Stimulated activated naive CD8-positive, alpha-beta T cell treated with anti-CD3 and anti-CD28 coated beads, Interleukin-15, amount 100 ng/mL, for 72 hours (primary cell): Measurements from ENCODE around the gene IL12A.

Experiments used
- ATAC-seq: fragments of 150-1000 bp; cut with Tn5 transposase; 2 replicates; pipeline ENCODE4 v1.10.0; 2021; ENCODE audit warnings: mild to moderate bottlenecking, moderate library complexity
- DNase-seq, 2 donors: peaks; one replicate each; pipeline ENCODE4 v3.0.0; 2021 to 2022
- H3K27ac Mint-ChIP-seq, 2 donors: one replicate each; pipeline ENCODE4 v1.8.0; 2022; ENCODE audit warnings: mild to moderate bottlenecking in 2 of 2, mixed read lengths in 2 of 2, moderate library complexity in 2 of 2
- H3K27me3 Mint-ChIP-seq: one replicate; pipeline ENCODE4 v1.8.0; 2022; ENCODE audit warnings: mixed read lengths
- H3K4me1 Mint-ChIP-seq: one replicate; pipeline ENCODE4 v1.8.0; 2022; ENCODE audit warnings: mild to moderate bottlenecking, mixed read lengths
- H3K4me3 Mint-ChIP-seq, 2 donors: one replicate each; pipeline ENCODE4 v1.8.0; 2022; ENCODE audit warnings: mild to moderate bottlenecking in 2 of 2, mixed read lengths in 2 of 2, moderate library complexity in 1 of 2
- H3K9me3 Mint-ChIP-seq, 2 donors: one replicate each; pipeline ENCODE4 v1.8.0; 2022; ENCODE audit warnings: mixed read lengths in 2 of 2

The IL12A gene

DNA sequence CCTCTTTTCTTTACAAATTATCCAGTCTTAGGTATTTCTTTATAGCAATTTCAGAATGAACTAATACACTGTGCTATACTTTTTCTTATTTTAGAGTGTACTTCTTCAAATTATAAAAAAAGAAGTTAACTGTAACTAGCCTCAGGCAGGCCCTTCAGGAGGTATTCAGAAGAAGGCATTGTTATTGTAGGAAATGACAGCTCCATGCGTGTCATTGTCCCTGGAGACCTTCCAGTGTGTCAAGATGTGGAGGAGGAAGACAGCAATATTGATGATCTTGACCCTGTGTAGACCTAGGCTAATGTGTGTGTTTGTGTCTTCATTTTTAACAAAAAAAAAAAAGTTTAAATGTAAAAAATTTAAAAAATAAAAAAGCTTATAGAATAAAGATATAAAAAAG, 55.5 kb downstream of the IL12A start:
- ATAC-seq = no peak
- H3K27ac Mint-ChIP-seq = no peak overlapping the region

More for the DNA sequence above, 55.5 kb downstream of the IL12A start:
- Mint-ChIP-seq H3K4me3 (no peak overlapping the region), H3K4me1 (peaks cover 1% of the 10 kb centered on the region), H3K9me3 (peaks cover 16 to 22% of the 10 kb centered on the region in 2 donors), H3K27me3 (peaks cover 27% of the 10 kb centered on the region)
- DNase-seq = no peak
